Prostate gland (tissue), 2 donors: ENCODE data around the gene TWF2.

Source experiments
- POLR2A ChIP-seq: fragments of 450-650 bp; IDR thresholded peaks from one replicate; pipeline ENCODE4 v1.6.1; 2016; ENCODE audit warnings: antibody characterized with exemption, mild to moderate bottlenecking
- POLR2AphosphoS5 ChIP-seq: sonication (generic); formaldehyde crosslinking; IDR thresholded peaks from one replicate; pipeline ENCODE4 v1.6.1; 2017; ENCODE audit warnings: antibody characterized with exemption
- TF ChIP-seq, protein P1 (sequence below), 4 experiments: fragments of 200-600 bp in 2 of 4; fragments of 450-650 bp in 2 of 4; sonication (generic) in 2 of 4; IDR thresholded peaks; 1 replicate in 3 of 4; 2 replicates in 1 of 4; pipeline ENCODE4 v1.5.1; 2016 to 2019; ENCODE audit warnings: antibody characterized with exemption in 4 of 4, mild to moderate bottlenecking in 2 of 4, moderate library complexity in 2 of 4

- TF ChIP-seq, protein P1, sequence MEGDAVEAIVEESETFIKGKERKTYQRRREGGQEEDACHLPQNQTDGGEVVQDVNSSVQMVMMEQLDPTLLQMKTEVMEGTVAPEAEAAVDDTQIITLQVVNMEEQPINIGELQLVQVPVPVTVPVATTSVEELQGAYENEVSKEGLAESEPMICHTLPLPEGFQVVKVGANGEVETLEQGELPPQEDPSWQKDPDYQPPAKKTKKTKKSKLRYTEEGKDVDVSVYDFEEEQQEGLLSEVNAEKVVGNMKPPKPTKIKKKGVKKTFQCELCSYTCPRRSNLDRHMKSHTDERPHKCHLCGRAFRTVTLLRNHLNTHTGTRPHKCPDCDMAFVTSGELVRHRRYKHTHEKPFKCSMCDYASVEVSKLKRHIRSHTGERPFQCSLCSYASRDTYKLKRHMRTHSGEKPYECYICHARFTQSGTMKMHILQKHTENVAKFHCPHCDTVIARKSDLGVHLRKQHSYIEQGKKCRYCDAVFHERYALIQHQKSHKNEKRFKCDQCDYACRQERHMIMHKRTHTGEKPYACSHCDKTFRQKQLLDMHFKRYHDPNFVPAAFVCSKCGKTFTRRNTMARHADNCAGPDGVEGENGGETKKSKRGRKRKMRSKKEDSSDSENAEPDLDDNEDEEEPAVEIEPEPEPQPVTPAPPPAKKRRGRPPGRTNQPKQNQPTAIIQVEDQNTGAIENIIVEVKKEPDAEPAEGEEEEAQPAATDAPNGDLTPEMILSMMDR (IDR thresholded peaks at IDR 0.05), result no peak
- TF ChIP-seq POLR2A (no peak), POLR2AphosphoS5 (no peak)
Observed at GRCh38 chr3:52211268-52211891, 27.6 kb downstream of the TWF2 start.
